PFSK-1 (cell line): ENCODE data around the gene CD22.

Source experiments
- POLR2AphosphoS5 ChIP-seq: IDR thresholded peaks from 2 replicates; pipeline ENCODE4 v1.6.1; 2012; ENCODE audit warnings: low read depth, mild to moderate bottlenecking, control low read depth, low read length, moderate library complexity
- SIN3A ChIP-seq: IDR thresholded peaks from 2 replicates; pipeline ENCODE4 v1.6.1; 2012; ENCODE audit warnings: mild to moderate bottlenecking, low read length, moderate library complexity, borderline replicate concordance; ENCODE audit not compliant: insufficient read depth
- TAF1 ChIP-seq: IDR thresholded peaks from 2 replicates; pipeline ENCODE4 v1.6.1; 2012; ENCODE audit warnings: low read length, control low read depth, borderline replicate concordance; ENCODE audit not compliant: insufficient read depth
- TF ChIP-seq, protein P1 (sequence below), 2 experiments: IDR thresholded peaks; 2 replicates each; pipeline versions ENCODE4 v1.6.1 to v1.8.0; 2011 to 2012; ENCODE audit warnings: low read depth in 2 of 2, low read length in 2 of 2, control low read depth in 1 of 2, inconsistent platforms in 1 of 2, mild to moderate bottlenecking in 1 of 2, moderate library complexity in 1 of 2; ENCODE audit not compliant: insufficient read depth in 1 of 2

GRCh38 chr19:35350591-35350990 lies 21.6 kb downstream of the CD22 start:
- TF ChIP-seq POLR2AphosphoS5 (no peak), TAF1 (no peak), SIN3A (no peak)
- TF ChIP-seq, protein P1, sequence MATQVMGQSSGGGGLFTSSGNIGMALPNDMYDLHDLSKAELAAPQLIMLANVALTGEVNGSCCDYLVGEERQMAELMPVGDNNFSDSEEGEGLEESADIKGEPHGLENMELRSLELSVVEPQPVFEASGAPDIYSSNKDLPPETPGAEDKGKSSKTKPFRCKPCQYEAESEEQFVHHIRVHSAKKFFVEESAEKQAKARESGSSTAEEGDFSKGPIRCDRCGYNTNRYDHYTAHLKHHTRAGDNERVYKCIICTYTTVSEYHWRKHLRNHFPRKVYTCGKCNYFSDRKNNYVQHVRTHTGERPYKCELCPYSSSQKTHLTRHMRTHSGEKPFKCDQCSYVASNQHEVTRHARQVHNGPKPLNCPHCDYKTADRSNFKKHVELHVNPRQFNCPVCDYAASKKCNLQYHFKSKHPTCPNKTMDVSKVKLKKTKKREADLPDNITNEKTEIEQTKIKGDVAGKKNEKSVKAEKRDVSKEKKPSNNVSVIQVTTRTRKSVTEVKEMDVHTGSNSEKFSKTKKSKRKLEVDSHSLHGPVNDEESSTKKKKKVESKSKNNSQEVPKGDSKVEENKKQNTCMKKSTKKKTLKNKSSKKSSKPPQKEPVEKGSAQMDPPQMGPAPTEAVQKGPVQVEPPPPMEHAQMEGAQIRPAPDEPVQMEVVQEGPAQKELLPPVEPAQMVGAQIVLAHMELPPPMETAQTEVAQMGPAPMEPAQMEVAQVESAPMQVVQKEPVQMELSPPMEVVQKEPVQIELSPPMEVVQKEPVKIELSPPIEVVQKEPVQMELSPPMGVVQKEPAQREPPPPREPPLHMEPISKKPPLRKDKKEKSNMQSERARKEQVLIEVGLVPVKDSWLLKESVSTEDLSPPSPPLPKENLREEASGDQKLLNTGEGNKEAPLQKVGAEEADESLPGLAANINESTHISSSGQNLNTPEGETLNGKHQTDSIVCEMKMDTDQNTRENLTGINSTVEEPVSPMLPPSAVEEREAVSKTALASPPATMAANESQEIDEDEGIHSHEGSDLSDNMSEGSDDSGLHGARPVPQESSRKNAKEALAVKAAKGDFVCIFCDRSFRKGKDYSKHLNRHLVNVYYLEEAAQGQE (IDR thresholded peaks at IDR 0.05; ENCODE audit: insufficient read depth in 1 of 2, low read depth in 2 of 2, low read length in 2 of 2), result no peak
